HepG2 (cell line): ENCODE measurements around the gene DLL3. TPM values are rescaled to one million over a fixed set of nuclear protein-coding genes. Genes with fewer than 3 reads are reported as not detected.

Experiments used
- ATAC-seq: fragments of 200-7000 bp; cut with Tn5 transposase; 3 replicates; pipeline ENCODE4 v1.9.1; 2020; ENCODE audit warnings: mild to moderate bottlenecking, moderate library complexity
- BruUV-seq: library from RNA; stranded (reverse); fragments of 400-500 nt; replicated peaks from 2 replicates; lab custom pipeline; 2021; lab: Mats Ljungman, UMichigan
- CTCF ChIA-PET: fragments of 300-600 bp; formaldehyde crosslinking; extraction: SDS; loops from one replicate; lab custom pipeline; 2021; ENCODE audit warnings: low total read pairs, inconsistent platforms, low intra/inter-chr PET ratio; lab: Yijun Ruan, JAX
- POLR2A ChIA-PET: fragments of 350-600 bp; sonication (Branson Sonifier 250); formaldehyde crosslinking; loops from one replicate; lab custom pipeline; 2020; ENCODE audit warnings: antibody characterized with exemption, inconsistent platforms; lab: Yijun Ruan, JAX
- DNase-seq: peaks from one replicate; pipeline ENCODE4 v3.0.0-alpha.2; 2015; ENCODE audit warnings: low spot score
- FAIRE-seq: peaks from 3 replicates; lab custom pipeline; 2011; peaks lifted over from hg19 to GRCh38; lab: Jason Lieb, UNC
- H2AFZ ChIP-seq: one replicate; pipeline ENCODE4 v1.6.1; 2011; ENCODE audit warnings: low read length, inconsistent platforms
- H3K27ac ChIP-seq: fragments of 300-600 bp; 3 replicates; pipeline ENCODE4 v1.8.0; 2011; ENCODE audit warnings: mixed run types, mild to moderate bottlenecking, mixed read lengths, low read length, inconsistent platforms; ENCODE audit not compliant: insufficient read depth; ENCODE audit errors: extremely low read length
- H3K27me3 ChIP-seq, 2 experiments: fragments of 200-600 bp in 1 of 2; 2 replicates in 1 of 2; 3 replicates in 1 of 2; pipeline versions ENCODE4 v1.6.0 to v1.8.0; 2011; ENCODE audit warnings: low read length in 2 of 2, mild to moderate bottlenecking in 2 of 2, moderate library complexity in 2 of 2, inconsistent platforms in 1 of 2; ENCODE audit not compliant: insufficient read depth in 2 of 2, control insufficient read depth in 1 of 2
- H3K36me3 ChIP-seq, 2 experiments: fragments of 200-600 bp in 1 of 2; replicated peaks in 1 of 2; 2 replicates in 1 of 2; 3 replicates in 1 of 2; pipeline versions ENCODE4 v1.5.1 to v1.8.0; 2011; ENCODE audit warnings: low read length in 2 of 2, inconsistent platforms in 1 of 2; ENCODE audit not compliant: insufficient read depth in 2 of 2, control insufficient read depth in 1 of 2
- H3K4me1 ChIP-seq: 2 replicates; pipeline ENCODE4 v1.5.1; 2012; ENCODE audit warnings: low read length, inconsistent platforms; ENCODE audit not compliant: insufficient read depth
- H3K4me2 ChIP-seq: 2 replicates; pipeline ENCODE4 v1.6.0; 2011; ENCODE audit warnings: low read depth, low read length, inconsistent platforms
- H3K4me3 ChIP-seq, 3 experiments: fragments of 200-600 bp in 1 of 3; sonication (generic), shearing (Covaris generic) in 1 of 3; replicated peaks in 1 of 3; 2 replicates each; pipeline ENCODE4 v1.5.1; 2011 to 2016; ENCODE audit warnings: low read length in 3 of 3, inconsistent platforms in 2 of 3, low read depth in 2 of 3, mild to moderate bottlenecking in 2 of 3, control low read depth in 1 of 3, mixed read lengths in 1 of 3; ENCODE audit not compliant: insufficient read depth in 1 of 3
- H3K79me2 ChIP-seq: one replicate; pipeline ENCODE4 v1.6.1; 2011; ENCODE audit warnings: low read length, inconsistent platforms; ENCODE audit not compliant: insufficient read depth
- H3K9ac ChIP-seq: 2 replicates; pipeline ENCODE4 v1.6.0; 2011; ENCODE audit warnings: mild to moderate bottlenecking, low read depth, low read length, inconsistent platforms; ENCODE audit not compliant: insufficient read depth
- H3K9me3 ChIP-seq: 2 replicates; pipeline ENCODE4 v1.5.1; 2012; ENCODE audit warnings: mild to moderate bottlenecking, low read length
- H4K20me1 ChIP-seq: 2 replicates; pipeline ENCODE4 v1.6.0; 2011; ENCODE audit warnings: inconsistent platforms, mild to moderate bottlenecking, low read length, moderate library complexity; ENCODE audit not compliant: insufficient read depth
- ARHGAP35 ChIP-seq: sonication (generic); formaldehyde crosslinking; IDR thresholded peaks from 2 replicates; pipeline ENCODE4 v1.9.0; 2022; ENCODE audit warnings: mild to moderate bottlenecking, inconsistent platforms, moderate library complexity, missing genetic modification reagents, borderline replicate concordance
- CBX1 ChIP-seq: IDR thresholded peaks from one replicate; pipeline ENCODE4 v1.6.1; 2016; ENCODE audit warnings: antibody characterized with exemption, low read depth
- FLYWCH1 ChIP-seq: sonication (generic); formaldehyde crosslinking; IDR thresholded peaks from 2 replicates; pipeline ENCODE4 v1.8.1; 2023; ENCODE audit warnings: mild to moderate bottlenecking, missing genetic modification reagents
- MLLT10 ChIP-seq: sonication (generic); formaldehyde crosslinking; IDR thresholded peaks from 2 replicates; pipeline ENCODE4 v1.4.0; 2020; ENCODE audit warnings: missing genetic modification reagents
- ZFAT ChIP-seq: sonication (generic); formaldehyde crosslinking; conservative IDR thresholded peaks from 2 replicates; pipeline ENCODE4 v1.8.1; 2023; ENCODE audit warnings: missing genetic modification reagents, inconsistent platforms
- ZNF317 ChIP-seq: sonication (generic); formaldehyde crosslinking; IDR thresholded peaks from 2 replicates; pipeline ENCODE4 v1.5.0; 2020; ENCODE audit warnings: mild to moderate bottlenecking, missing genetic modification reagents
- WGBS: methylation state at CpG from one replicate; pipeline ENCODE4 v1.1.6; 2017; ENCODE audit warnings: low lambda C conversion rate; 5-methylcytosine and 5-hydroxymethylcytosine counted together
- in situ Hi-C: cut with HindIII; loops from 2 replicates; pipeline ENCODE4 v1.10.0; 2017; ENCODE audit warnings: low pct_unique_long_range_greater_than_20kb; ENCODE audit not compliant: extremely low pct_ligation_motif_present
- intact Hi-C: fragments of 100-400 bp; cut with micrococcal nuclease; formaldehyde crosslinking; loops from one replicate; pipeline ENCODE4 v1.10.0; 2022; ENCODE audit not compliant: unreplicated experiment
- polyA plus RNA-seq, 8 experiments: library from polyadenylated mRNA; depleted of rRNA in 3 of 8; stranded (reverse) in 7 of 8; unstranded in 1 of 8; fragments of >200 nt; fragmentation: Illumina TruSeq in 4 of 8; extraction: Trizol in 4 of 8; gene quantifications; 2 replicates each; pipeline versions ENCODE4 v1.2.1 to v1.2.3, GENCODE V29; 2011 to 2016; ENCODE audit warnings: low read depth in 4 of 8, missing spikeins in 1 of 8, mixed read lengths in 1 of 8; ENCODE audit not compliant: insufficient read depth in 1 of 8
- total RNA-seq, 5 experiments: library from RNA; depleted of rRNA; stranded (reverse); fragments of >200 nt; fragmentation: Illumina TruSeq; extraction: Trizol; gene quantifications; 2 replicates each; pipeline ENCODE4 v1.2.3, GENCODE V29; 2016; ENCODE audit warnings: low read depth in 1 of 5
- TF ChIP-seq, protein P1 (sequence below): sonication (generic); formaldehyde crosslinking; IDR thresholded peaks from 2 replicates; pipeline ENCODE4 v1.4.0; 2020; ENCODE audit warnings: missing genetic modification reagents
- TF ChIP-seq, protein P2 (sequence below): sonication (generic); formaldehyde crosslinking; IDR thresholded peaks from 2 replicates; pipeline ENCODE4 v1.4.0; 2020; ENCODE audit warnings: mild to moderate bottlenecking, missing genetic modification reagents, borderline replicate concordance
- TF ChIP-seq, protein P3 (sequence below): sonication (generic); formaldehyde crosslinking; IDR thresholded peaks from 2 replicates; pipeline ENCODE4 v1.8.1; 2023; ENCODE audit warnings: mild to moderate bottlenecking, missing genetic modification reagents, borderline replicate concordance
- TF ChIP-seq, protein P4 (sequence below): sonication (generic); formaldehyde crosslinking; IDR thresholded peaks from 2 replicates; pipeline ENCODE4 v1.4.0; 2020; ENCODE audit warnings: mild to moderate bottlenecking, missing genetic modification reagents
- TF ChIP-seq, protein P5 (sequence below): IDR thresholded peaks from 2 replicates; pipeline ENCODE4 v1.6.1; 2016; ENCODE audit warnings: missing genetic modification reagents, missing compliant biosample characterization

DLL3 gene
- total and polyA plus RNA-seq, 2 of the 13 experiments (the other 11 are each of a cell fraction or from before 2014, with no cell fraction given), result 0.35 to 0.55 TPM

DNA sequence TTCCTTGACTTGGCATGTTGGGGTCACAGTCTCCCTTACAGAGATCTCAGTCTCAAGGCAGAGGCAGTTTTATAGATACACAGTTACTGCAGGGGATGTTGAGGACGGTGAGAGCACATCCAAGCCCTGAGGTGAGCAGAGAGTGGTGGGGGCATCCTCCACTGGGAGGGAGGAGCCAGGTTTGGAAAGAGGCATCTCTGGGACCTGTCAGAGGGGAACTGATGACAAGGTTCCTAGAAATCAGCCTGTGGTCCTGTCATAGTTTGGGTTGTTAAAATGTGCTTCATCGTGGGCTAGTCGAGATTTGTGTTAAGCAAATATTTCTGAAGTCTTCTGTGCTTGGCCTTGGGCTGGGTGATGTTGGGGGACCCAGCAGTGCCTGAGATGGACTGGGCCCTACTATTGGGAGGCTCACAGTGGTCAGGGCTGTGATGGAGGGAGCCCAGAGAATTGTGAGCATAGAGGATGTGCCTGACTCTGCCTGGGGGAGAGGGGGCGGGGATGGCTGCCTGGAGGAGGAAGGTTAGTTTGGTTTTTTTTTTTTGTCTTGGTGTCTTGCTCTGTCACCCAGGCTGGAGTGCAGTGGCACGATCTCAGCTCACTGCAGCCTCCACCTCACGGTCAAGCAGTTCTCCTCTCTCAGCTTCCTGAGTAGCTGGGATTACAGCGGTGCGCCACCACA, 49.5 kb upstream of the DLL3 start:
- Histone ChIP-seq H3K4me3 (no peak overlapping the region), H3K4me1 (peaks cover 54% of the 10 kb centered on the region), H3K36me3 (peaks cover 12 to 34% of the 10 kb centered on the region in 2 experiments; a peak in 4 of 5 replicates), H4K20me1 (0 out of 2 replicates have a peak, but pooled peaks cover 3% of the 10 kb centered on the region), H3K9me3 (no peaks in the 10 kb centered on the region), H2AFZ (no peak overlapping the region), H3K79me2 (peaks cover 82% of the 10 kb centered on the region), H3K9ac (no peak overlapping the region), H3K27ac (no peak overlapping the region), H3K27me3 (peaks cover 0 to 3% of the 10 kb centered on the region in 2 experiments; a peak in 1 of 5 replicates), H3K4me2 (no peak overlapping the region)
- ChIA-PET CTCF (no interaction called here), POLR2A (interaction anchor here (1.6 to 2.0 kb wide), 2 partner anchors 14 kb away, joined by 4 to 10 read pairs; partner anchors contain the start of gene RPS16)
- ATAC-seq (no peak), DNase-seq (no peak), FAIRE-seq (no peak)
- WGBS, result 91% methylated on average over 8 of the region's 8 CpGs
- in situ Hi-C loops (no loop called here), intact Hi-C loops (no loop called here)
- no TSS peak for BruUV-seq
- no peak for TF ChIP-seq MLLT10 (CRISPR knock-in tag)
- TF ChIP-seq, protein P1, sequence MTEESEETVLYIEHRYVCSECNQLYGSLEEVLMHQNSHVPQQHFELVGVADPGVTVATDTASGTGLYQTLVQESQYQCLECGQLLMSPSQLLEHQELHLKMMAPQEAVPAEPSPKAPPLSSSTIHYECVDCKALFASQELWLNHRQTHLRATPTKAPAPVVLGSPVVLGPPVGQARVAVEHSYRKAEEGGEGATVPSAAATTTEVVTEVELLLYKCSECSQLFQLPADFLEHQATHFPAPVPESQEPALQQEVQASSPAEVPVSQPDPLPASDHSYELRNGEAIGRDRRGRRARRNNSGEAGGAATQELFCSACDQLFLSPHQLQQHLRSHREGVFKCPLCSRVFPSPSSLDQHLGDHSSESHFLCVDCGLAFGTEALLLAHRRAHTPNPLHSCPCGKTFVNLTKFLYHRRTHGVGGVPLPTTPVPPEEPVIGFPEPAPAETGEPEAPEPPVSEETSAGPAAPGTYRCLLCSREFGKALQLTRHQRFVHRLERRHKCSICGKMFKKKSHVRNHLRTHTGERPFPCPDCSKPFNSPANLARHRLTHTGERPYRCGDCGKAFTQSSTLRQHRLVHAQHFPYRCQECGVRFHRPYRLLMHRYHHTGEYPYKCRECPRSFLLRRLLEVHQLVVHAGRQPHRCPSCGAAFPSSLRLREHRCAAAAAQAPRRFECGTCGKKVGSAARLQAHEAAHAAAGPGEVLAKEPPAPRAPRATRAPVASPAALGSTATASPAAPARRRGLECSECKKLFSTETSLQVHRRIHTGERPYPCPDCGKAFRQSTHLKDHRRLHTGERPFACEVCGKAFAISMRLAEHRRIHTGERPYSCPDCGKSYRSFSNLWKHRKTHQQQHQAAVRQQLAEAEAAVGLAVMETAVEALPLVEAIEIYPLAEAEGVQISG (CRISPR knock-in tag), result no peak
- TF ChIP-seq, protein P2, sequence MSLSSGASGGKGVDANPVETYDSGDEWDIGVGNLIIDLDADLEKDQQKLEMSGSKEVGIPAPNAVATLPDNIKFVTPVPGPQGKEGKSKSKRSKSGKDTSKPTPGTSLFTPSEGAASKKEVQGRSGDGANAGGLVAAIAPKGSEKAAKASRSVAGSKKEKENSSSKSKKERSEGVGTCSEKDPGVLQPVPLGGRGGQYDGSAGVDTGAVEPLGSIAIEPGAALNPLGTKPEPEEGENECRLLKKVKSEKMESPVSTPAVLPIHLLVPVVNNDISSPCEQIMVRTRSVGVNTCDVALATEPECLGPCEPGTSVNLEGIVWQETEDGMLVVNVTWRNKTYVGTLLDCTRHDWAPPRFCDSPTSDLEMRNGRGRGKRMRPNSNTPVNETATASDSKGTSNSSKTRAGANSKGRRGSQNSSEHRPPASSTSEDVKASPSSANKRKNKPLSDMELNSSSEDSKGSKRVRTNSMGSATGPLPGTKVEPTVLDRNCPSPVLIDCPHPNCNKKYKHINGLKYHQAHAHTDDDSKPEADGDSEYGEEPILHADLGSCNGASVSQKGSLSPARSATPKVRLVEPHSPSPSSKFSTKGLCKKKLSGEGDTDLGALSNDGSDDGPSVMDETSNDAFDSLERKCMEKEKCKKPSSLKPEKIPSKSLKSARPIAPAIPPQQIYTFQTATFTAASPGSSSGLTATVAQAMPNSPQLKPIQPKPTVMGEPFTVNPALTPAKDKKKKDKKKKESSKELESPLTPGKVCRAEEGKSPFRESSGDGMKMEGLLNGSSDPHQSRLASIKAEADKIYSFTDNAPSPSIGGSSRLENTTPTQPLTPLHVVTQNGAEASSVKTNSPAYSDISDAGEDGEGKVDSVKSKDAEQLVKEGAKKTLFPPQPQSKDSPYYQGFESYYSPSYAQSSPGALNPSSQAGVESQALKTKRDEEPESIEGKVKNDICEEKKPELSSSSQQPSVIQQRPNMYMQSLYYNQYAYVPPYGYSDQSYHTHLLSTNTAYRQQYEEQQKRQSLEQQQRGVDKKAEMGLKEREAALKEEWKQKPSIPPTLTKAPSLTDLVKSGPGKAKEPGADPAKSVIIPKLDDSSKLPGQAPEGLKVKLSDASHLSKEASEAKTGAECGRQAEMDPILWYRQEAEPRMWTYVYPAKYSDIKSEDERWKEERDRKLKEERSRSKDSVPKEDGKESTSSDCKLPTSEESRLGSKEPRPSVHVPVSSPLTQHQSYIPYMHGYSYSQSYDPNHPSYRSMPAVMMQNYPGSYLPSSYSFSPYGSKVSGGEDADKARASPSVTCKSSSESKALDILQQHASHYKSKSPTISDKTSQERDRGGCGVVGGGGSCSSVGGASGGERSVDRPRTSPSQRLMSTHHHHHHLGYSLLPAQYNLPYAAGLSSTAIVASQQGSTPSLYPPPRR (CRISPR knock-in tag), result no peak
- TF ChIP-seq, protein P3, sequence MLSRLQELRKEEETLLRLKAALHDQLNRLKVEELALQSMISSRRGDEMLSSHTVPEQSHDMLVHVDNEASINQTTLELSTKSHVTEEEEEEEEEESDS (CRISPR knock-in tag), result no peak
- TF ChIP-seq ARHGAP35 (CRISPR knock-in tag), result no peak
- no peak for TF ChIP-seq CBX1
- TF ChIP-seq, protein P4, sequence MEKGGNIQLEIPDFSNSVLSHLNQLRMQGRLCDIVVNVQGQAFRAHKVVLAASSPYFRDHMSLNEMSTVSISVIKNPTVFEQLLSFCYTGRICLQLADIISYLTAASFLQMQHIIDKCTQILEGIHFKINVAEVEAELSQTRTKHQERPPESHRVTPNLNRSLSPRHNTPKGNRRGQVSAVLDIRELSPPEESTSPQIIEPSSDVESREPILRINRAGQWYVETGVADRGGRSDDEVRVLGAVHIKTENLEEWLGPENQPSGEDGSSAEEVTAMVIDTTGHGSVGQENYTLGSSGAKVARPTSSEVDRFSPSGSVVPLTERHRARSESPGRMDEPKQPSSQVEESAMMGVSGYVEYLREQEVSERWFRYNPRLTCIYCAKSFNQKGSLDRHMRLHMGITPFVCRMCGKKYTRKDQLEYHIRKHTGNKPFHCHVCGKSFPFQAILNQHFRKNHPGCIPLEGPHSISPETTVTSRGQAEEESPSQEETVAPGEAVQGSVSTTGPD (CRISPR knock-in tag), result no peak
- no peak for TF ChIP-seq FLYWCH1 (CRISPR knock-in tag)
- no peak for TF ChIP-seq ZNF317 (CRISPR knock-in tag)
- TF ChIP-seq ZFAT (CRISPR knock-in tag), result no peak
- TF ChIP-seq, protein P5, sequence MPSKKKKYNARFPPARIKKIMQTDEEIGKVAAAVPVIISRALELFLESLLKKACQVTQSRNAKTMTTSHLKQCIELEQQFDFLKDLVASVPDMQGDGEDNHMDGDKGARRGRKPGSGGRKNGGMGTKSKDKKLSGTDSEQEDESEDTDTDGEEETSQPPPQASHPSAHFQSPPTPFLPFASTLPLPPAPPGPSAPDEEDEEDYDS (CRISPR knock-in tag), result no peak
